Stimulated activated CD4-positive, alpha-beta T cell treated with anti-CD3 and anti-CD28 coated beads, TNF-alpha, amount 100 ng/mL, for 4 hours (primary cell): ENCODE measurements around the gene UROD.
"Not testable (repeated sequence)": the region's sequence is repeated elsewhere in the genome, so short reads cannot be mapped to it uniquely, and the experiment has no call there.

Experiments used
- DNase-seq, 3 experiments: peaks; one replicate each; pipeline ENCODE4 v3.0.0-alpha.2; 2020; ENCODE audit warnings: low read depth in 3 of 3

The UROD gene

DNA sequence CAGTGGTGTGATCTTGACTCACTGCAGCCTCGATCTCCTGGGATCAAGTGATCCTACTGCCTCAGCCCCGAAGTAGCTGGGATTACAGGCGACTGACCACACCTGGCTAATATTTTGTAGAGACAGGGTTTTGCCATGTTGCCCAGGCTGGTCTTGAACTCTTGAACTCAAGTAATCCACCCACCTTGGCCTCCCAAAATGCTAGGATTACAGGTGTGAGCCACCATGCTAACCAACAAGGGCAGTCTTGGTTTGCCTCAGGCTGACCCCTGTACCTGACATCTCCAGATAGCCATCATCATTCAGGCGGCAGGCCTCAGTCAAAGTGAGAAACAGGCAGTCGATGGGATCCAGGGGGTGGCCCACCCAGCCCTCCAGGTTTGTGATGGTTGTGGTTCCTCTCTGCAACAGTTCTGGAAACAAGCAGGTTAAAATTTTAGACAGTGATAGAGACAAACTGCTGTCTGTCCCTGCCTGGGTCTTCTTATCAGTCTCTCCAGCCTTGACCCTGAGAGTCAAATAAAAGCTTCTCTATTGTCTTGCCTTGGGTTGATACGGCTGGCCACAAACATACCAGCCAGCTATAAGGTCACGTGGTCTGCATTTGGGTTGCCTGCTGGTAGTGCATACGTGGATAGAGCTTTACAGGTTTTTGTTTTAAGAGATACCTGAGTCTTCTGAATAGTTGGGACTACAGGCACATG lies 26.8 kb downstream of the UROD start:
- no peak for DNase-seq

DNA sequence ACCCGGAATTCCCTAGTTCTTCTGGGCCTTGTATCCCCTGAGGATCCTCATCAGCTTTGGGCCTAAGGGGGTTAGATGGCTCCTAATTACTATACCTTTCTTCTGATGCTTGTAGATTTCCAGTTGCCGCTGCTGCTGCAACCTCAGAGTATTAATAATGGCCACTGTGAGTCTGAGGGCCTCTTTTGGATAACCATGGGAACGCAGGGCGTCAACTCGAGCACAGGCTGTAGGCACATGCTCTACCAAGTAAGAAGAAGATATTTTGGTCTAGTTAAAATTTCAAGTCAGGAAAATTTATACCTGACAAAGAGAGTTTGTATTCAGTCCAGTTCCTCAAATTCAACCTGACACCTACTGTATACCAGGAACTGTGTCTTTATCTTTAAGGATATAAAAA lies 28.2 kb downstream of the UROD start:
- DNase-seq: no peak

DNA sequence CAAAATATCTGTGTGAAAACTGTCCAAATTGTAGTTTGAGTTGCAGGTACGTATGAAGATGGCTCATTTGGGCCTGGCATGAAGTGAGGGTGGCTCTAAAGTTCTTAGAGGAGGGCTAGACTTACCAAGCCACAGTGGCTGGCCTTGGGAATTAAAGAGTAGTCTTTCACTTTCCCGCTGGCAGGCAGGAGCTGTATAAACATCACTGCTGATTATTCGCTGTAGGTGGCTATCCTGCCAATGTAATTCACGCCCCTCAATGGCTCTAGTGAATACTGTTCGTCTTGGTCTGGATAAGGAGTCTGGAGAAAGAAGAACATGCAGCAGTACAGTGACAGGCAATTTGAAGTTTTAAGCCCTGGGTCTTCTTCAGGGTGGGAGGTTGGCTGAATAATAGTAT lies 31.0 kb downstream of the UROD start:
- DNase-seq: no peak

DNA sequence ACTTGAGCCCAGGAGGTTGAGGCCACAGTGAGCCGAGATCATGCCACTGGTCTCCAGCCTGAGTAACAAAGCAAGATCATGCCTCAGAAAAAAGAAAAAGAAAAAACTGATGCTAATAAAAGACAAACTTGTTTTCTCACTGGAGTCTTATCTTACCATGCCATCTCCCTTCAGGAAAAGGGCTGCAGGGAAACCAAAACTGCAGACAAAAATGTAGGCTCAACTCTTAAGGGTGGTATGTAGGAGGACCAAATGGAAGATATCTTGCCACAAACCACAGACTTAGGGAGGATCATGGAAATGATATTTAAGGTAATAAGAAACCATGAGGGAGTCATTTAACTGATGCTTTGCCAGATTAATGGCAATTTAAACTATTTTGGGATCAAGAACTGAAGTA lies 32.9 kb downstream of the UROD start:
- no peak for DNase-seq

DNA sequence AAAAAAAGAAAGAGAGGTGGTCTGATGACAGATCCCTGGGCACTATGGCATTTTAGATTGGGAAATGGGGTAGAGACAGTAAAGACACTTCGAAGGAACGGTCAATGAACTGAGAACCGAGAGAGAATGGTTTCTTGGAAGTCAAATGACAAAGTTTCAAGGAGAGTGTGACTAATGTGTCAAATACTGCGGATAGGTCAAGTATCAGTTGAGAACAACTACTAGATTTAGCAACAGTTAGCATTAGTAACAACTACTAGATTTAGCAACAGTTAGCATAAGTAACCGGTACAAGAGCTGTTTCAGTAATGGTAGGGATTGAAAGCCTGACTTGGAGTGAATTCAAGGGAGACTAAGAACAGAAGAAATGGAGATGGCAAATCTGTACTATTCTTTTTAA lies 35.0 kb downstream of the UROD start:
- DNase-seq: no peak

DNA sequence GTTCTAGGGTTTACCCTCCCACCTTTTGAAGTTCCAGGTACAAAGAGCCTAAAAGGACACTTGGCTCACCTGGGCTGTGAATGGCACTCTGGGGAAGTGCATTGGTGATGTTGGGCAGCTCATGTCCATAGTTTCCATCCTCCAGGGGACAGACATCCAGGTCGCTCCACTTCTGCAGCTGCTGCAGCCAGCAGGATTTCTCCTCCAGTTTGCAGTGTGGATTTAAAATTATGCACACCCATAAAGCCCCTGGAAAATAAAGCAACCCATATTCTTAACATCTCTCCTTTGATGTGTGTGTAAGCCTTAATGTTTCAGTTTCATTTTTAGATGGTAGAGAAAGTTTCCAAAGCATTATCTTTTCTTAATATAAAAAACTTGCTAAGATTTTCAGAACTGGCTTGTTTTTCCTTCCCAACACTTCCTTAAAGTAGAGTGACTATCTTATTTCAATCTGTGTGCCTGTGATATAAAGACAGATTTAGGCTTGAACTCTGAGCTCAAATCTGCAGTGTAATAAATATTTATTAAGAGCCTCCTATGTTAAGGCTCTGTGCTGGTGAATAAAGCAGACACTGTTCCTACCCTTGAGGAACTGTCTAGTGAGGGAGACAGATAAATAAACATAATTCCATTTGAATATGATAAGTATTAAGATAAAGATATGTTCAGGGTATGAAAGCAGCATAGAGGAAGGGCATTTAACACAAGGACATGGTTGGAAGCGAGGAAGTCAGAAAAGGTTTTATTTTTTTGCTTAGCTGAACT lies 39.1 kb downstream of the UROD start:
- no peak for DNase-seq

DNA sequence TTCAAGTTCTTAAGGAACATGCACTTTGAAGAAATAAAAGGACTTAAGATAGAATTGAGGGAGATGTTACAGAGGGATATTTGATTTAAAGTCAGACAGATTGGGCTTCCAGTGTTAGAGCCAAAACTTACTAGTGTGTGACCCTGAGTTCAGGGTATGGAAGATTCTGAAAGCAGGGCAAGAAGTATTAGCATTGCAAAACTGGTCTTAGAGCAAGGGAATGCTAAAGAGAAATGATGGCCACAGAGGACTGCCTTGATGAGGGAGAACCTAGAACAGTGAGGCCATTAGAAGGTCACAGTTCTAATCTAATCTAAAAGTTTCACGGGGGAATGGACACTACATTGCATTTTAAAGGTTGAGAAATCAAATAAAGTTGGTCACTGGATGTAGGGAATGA lies 45.5 kb downstream of the UROD start:
- no peak for DNase-seq

DNA sequence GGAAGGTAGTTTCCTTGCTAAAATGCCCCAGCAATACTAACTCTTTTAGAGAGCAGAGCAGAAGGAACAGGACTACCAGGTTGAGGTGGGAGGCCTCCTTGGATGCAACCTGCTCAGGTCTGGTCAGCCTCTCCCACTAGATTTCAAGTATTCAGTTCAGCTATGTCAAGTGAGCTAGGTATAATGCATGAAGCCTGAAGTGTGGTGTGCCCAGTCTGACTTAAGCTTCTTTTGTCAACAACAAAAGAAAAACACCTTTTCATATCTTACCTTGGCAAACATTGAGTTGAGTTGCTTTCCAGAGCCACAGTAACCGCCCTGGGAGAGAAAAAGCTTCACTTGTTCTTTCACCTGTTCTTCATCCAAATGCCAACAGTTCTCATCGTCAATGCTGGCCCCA lies 47.8 kb downstream of the UROD start:
- no peak for DNase-seq

DNA sequence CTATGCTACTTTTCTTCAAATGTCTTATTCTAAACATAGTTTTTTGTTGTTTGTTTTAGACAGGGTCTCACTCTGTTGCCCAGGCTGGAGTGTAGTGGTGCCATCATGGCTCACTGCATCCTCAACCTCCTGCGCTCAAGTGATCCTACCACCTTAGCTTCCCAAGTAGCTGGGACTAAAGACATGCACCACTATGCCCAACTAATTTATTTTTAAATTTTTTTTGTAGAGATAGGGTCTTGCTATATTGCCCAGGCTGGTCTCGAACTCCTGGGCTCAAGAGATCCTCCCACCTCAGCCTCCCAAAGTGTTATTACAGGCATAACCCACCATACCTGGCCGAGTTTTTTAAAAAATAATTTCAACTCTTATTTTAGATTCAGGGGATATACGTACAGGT lies 50.4 kb downstream of the UROD start:
- DNase-seq: not testable (repeated sequence)

DNA sequence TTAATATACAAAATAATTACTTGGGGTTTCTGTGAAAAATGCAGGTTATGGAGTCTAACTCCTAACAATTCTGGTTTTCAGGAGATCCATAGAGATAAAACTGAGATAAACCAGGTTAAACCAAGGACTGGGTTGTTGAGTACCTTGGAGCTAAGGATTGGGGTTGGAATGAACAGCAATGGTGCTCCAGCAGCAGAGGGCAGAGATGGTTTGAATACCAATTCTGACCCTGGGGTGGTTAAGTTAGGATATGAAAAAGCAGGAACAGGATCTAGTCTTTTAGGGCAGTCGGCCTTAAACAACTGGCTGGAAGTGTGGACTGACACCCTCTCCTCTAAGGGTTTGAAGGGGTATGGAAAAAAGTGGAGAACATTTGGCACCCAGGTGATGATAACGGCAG lies 53.0 kb downstream of the UROD start:
- no peak for DNase-seq
